ENCODE data around the gene CCDC170.
"Not testable (repeated sequence)": the region's sequence is repeated elsewhere in the genome, so short reads cannot be mapped to it uniquely, and the experiment has no call there.

The CCDC170 gene

DNA sequence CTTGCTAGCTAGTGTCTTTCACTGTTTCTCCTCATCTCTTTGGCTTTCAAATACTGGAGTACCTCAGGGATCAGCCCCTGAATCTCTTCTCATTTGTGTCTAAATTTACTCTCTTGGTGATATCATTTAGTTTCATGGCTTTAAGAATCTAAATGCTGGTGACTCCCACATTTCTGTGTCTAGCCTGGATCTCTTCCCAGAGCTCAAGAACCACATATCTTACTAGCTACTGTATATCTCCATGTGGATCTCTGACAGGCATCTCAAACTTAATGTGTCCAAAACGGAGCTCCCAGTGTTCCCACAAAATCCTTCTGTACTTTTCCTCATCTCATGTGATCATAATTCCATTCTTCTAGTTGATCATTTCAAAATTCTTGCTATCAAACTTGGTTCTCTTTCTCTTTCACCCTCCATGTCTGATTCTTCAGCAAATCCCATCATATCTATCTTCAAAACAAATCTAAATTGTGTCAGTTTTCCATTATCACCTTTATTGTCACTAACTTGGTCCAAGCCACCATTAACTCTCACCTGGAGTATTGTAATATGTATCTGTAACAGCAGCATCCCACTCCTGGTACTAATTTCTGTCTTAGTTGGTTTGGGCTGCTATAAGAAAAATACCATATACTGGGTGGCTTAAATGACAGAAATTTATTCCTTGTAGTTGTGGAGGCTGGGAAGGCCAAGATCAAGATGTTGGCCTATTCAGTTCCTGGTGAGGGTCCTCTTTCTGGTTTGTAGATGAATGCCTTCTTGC, 45.9 kb downstream of the CCDC170 start:
- no peak overlapping the region for H2AFZ ChIP-seq
- H3K4me2 ChIP-seq (ENCODE audit: low read length) = no peak overlapping the region
- H3K36me3 ChIP-seq (ENCODE audit: control insufficient read depth, insufficient read depth, low read length) = no peaks in the 10 kb centered on the region
- no peak overlapping the region for H3K27ac ChIP-seq
- TF ChIP-seq, protein P1, sequence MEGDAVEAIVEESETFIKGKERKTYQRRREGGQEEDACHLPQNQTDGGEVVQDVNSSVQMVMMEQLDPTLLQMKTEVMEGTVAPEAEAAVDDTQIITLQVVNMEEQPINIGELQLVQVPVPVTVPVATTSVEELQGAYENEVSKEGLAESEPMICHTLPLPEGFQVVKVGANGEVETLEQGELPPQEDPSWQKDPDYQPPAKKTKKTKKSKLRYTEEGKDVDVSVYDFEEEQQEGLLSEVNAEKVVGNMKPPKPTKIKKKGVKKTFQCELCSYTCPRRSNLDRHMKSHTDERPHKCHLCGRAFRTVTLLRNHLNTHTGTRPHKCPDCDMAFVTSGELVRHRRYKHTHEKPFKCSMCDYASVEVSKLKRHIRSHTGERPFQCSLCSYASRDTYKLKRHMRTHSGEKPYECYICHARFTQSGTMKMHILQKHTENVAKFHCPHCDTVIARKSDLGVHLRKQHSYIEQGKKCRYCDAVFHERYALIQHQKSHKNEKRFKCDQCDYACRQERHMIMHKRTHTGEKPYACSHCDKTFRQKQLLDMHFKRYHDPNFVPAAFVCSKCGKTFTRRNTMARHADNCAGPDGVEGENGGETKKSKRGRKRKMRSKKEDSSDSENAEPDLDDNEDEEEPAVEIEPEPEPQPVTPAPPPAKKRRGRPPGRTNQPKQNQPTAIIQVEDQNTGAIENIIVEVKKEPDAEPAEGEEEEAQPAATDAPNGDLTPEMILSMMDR (IDR thresholded peaks at IDR 0.05) = no peak
- no peak overlapping the region for H3K9ac ChIP-seq
- H3K4me3 ChIP-seq (ENCODE audit: low read depth, low read length) = no peak overlapping the region
- no peaks in the 10 kb centered on the region for H3K27me3 ChIP-seq (ENCODE audit: control insufficient read depth, insufficient read depth, low read length)
- H3K79me2 ChIP-seq = no peaks in the 10 kb centered on the region
- no peaks in the 10 kb centered on the region for H3K9me3 ChIP-seq (ENCODE audit: control insufficient read depth, low read length)
- no peaks in the 10 kb centered on the region for H3K4me1 ChIP-seq

DNA sequence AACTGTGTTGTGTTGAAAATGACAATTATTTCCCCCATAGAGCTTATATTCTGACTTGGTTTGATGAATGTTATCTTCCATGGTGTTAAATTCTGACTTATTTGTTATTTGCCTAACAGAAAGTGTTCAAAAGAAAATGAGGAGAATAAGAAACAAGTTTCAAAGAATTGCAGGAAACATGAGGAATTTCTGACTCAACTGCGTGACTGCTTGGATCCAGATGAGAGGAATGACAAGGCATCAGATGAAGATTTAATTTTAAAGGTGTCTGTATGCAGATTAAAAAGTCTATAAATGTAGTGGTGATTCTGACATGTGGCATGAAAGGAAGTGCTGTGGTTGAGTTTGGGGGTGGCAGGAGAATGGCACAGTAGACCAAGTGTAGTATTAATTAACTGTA, 50.6 kb downstream of the CCDC170 start:
- Histone ChIP-seq H3K79me2 (no peaks in the 10 kb centered on the region), H2AFZ (no peak overlapping the region), H3K4me2 (ENCODE audit: low read length) (no peak overlapping the region), H3K27me3 (ENCODE audit: control insufficient read depth, insufficient read depth, low read length) (no peaks in the 10 kb centered on the region), H3K27ac (no peak overlapping the region), H3K9me3 (ENCODE audit: control insufficient read depth, low read length) (no peaks in the 10 kb centered on the region), H3K4me3 (ENCODE audit: low read depth, low read length) (no peak overlapping the region), H3K9ac (no peak overlapping the region), H3K4me1 (no peaks in the 10 kb centered on the region), H3K36me3 (ENCODE audit: control insufficient read depth, insufficient read depth, low read length) (no peaks in the 10 kb centered on the region)
- TF ChIP-seq, protein P1 (IDR thresholded peaks at IDR 0.05) = no peak

DNA sequence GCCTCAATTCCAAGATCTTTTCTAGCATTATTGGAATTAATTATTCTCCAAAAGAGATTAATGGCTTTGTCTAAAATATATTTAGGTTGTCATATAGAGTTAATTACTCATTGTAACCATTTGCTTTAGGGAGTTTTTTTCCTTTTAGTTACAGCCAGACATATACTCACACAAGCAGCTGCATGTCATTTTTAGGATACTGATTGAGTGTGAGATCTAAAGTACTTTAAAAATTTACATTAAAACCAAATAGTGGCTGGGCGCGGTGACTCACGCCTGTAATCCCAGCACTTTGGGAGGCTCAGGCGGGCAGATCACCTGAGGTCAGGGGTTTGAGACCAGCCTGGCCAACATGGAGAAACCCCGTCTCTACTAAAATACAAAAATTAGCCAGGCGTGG, 51.1 kb downstream of the CCDC170 start:
- H3K4me2 ChIP-seq (ENCODE audit: low read length); H3K9me3 ChIP-seq (ENCODE audit: control insufficient read depth, low read length); H3K79me2 ChIP-seq; H2AFZ ChIP-seq; H3K9ac ChIP-seq; H3K27ac ChIP-seq; H3K4me3 ChIP-seq (ENCODE audit: low read depth, low read length); H3K27me3 ChIP-seq (ENCODE audit: control insufficient read depth, insufficient read depth, low read length); H3K36me3 ChIP-seq (ENCODE audit: control insufficient read depth, insufficient read depth, low read length); H3K4me1 ChIP-seq: not testable (repeated sequence)

DNA sequence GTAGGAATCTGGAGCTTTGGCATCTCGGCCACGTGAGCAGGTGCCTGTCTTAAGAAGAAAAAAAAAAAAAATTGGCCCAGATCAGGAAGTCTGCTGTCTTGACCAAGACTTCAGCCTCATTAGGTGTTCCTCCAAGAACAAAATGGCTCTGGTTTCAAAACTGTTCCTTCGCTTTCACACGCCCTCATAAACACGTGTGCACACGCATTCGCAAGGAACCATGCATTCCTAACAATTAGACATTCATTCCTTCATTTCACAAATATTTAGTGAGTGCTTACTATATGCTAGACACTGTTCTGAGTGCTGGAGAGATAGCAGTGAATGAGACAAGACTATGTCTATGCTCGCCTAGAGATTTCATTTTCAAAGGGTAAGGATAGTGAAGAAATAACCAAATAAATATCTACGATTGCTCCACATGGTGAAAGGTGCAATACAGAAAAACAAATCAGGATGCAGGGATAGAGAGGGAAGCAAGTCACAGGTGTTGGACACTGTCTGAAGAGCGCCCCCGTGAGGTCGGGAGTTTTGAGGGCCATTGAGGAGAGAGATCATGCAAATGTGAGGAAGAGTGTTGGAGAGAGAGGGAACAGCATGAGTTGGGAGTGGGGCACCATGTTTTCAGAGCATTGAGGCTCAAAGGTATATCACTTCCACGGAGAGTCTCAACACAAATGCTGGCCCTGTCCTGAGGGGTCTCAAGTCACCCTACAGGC, 53.3 kb downstream of the CCDC170 start:
- TF ChIP-seq, protein P1 (IDR thresholded peaks at IDR 0.05) = no peak
- H3K4me3 ChIP-seq (ENCODE audit: low read depth, low read length) = no peak overlapping the region
- no peak overlapping the region for H3K27ac ChIP-seq
- no peaks in the 10 kb centered on the region for H3K27me3 ChIP-seq (ENCODE audit: control insufficient read depth, insufficient read depth, low read length)
- H3K9me3 ChIP-seq (ENCODE audit: control insufficient read depth, low read length) = no peaks in the 10 kb centered on the region
- no peak overlapping the region for H3K9ac ChIP-seq
- H3K36me3 ChIP-seq (ENCODE audit: control insufficient read depth, insufficient read depth, low read length) = no peaks in the 10 kb centered on the region
- no peak overlapping the region for H2AFZ ChIP-seq
- H3K4me2 ChIP-seq (ENCODE audit: low read length) = no peak overlapping the region
- no peaks in the 10 kb centered on the region for H3K4me1 ChIP-seq
- H3K79me2 ChIP-seq = no peaks in the 10 kb centered on the region

DNA sequence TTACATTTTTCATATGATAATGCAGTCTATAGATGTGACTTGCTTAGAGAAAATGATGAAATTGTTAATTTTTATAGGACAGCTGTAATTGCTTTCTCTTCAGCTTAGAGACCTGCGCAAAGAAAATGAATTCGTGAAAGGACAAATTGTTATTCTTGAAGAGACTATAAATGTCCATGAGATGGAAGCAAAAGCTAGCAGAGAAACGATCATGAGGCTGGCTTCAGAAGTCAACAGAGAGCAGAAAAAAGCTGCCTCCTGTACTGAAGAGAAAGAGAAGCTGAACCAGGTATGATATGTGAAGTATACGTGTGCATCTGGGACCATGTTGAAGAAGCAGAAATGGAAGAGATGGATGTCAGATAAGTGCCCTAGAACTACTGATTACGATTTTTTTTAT, 54.4 kb downstream of the CCDC170 start:
- no peak overlapping the region for H3K4me2 ChIP-seq (ENCODE audit: low read length)
- no peaks in the 10 kb centered on the region for H3K27me3 ChIP-seq (ENCODE audit: control insufficient read depth, insufficient read depth, low read length)
- H3K9me3 ChIP-seq (ENCODE audit: control insufficient read depth, low read length) = no peaks in the 10 kb centered on the region
- H2AFZ ChIP-seq = no peak overlapping the region
- no peak overlapping the region for H3K9ac ChIP-seq
- no peak overlapping the region for H3K4me3 ChIP-seq (ENCODE audit: low read depth, low read length)
- H3K27ac ChIP-seq = no peak overlapping the region
- H3K36me3 ChIP-seq (ENCODE audit: control insufficient read depth, insufficient read depth, low read length) = no peaks in the 10 kb centered on the region
- H3K79me2 ChIP-seq = no peaks in the 10 kb centered on the region
- TF ChIP-seq, protein P1 (IDR thresholded peaks at IDR 0.05) = no peak
- no peaks in the 10 kb centered on the region for H3K4me1 ChIP-seq
